ENCODE measurements around the gene SACS.

The SACS gene

GRCh38 chr13:23365652-23366051 is 67.8 kb downstream of the SACS start:
- in situ Hi-C loops (cut with MboI; ENCODE audit: low sequenced_read_pairs) = no loop called here

- in situ Hi-C loops (cut with MboI; ENCODE audit: low sequenced_read_pairs) = no loop called here
Observed at GRCh38 chr13:23359882-23360281, 73.6 kb downstream of the SACS start.

GRCh38 chr13:23357349-23357748 is 76.2 kb downstream of the SACS start:
- in situ Hi-C loops (cut with MboI; ENCODE audit: low sequenced_read_pairs) = no loop called here

GRCh38 chr13:23356368-23356767 is 77.1 kb downstream of the SACS start:
- in situ Hi-C loops (cut with MboI; ENCODE audit: low sequenced_read_pairs) = no loop called here

- in situ Hi-C loops (cut with MboI; ENCODE audit: low sequenced_read_pairs) = no loop called here
Observed at GRCh38 chr13:23354520-23354919, 79.0 kb downstream of the SACS start.

GRCh38 chr13:23352161-23352560 is 81.3 kb downstream of the SACS start:
- in situ Hi-C loops (cut with MboI; ENCODE audit: low sequenced_read_pairs) = no loop called here

- in situ Hi-C loops (cut with MboI; ENCODE audit: low sequenced_read_pairs) = no loop called here
Observed at GRCh38 chr13:23350009-23350408, 83.5 kb downstream of the SACS start.

- in situ Hi-C loops (cut with MboI; ENCODE audit: low sequenced_read_pairs) = no loop called here
Observed at GRCh38 chr13:23349161-23349897, 84.2 kb downstream of the SACS start.

- in situ Hi-C loops (cut with MboI; ENCODE audit: low sequenced_read_pairs) = no loop called here
Observed at GRCh38 chr13:23348262-23349127, 85.0 kb downstream of the SACS start.

GRCh38 chr13:23347601-23348000 is 85.9 kb downstream of the SACS start:
- in situ Hi-C loops (cut with MboI; ENCODE audit: low sequenced_read_pairs) = no loop called here

GRCh38 chr13:23344931-23345595 is 88.4 kb downstream of the SACS start:
- in situ Hi-C loops (cut with MboI; ENCODE audit: low sequenced_read_pairs) = no loop called here

- in situ Hi-C loops (cut with MboI; ENCODE audit: low sequenced_read_pairs) = no loop called here
Observed at GRCh38 chr13:23339225-23339624, 94.3 kb downstream of the SACS start.

GRCh38 chr13:23330356-23330755 is 103.1 kb downstream of the SACS start:
- in situ Hi-C loops (cut with MboI; ENCODE audit: low sequenced_read_pairs) = no loop called here

GRCh38 chr13:23325191-23325590 is 108.3 kb downstream of the SACS start:
- in situ Hi-C loops (cut with MboI; ENCODE audit: low sequenced_read_pairs) = no loop called here

GRCh38 chr13:23323946-23324709 is 109.4 kb downstream of the SACS start:
- in situ Hi-C loops (cut with MboI; ENCODE audit: low sequenced_read_pairs) = no loop called here

- in situ Hi-C loops (cut with MboI; ENCODE audit: low sequenced_read_pairs) = no loop called here
Observed at GRCh38 chr13:23322353-23323336, 110.9 kb downstream of the SACS start.

- in situ Hi-C loops (cut with MboI; ENCODE audit: low sequenced_read_pairs) = no loop called here
Observed at GRCh38 chr13:23321535-23322241, 111.8 kb downstream of the SACS start.

- in situ Hi-C loops (cut with MboI; ENCODE audit: low sequenced_read_pairs) = no loop called here
Observed at GRCh38 chr13:23320926-23321534, 112.5 kb downstream of the SACS start.

- in situ Hi-C loops (cut with MboI; ENCODE audit: low sequenced_read_pairs) = no loop called here
Observed at GRCh38 chr13:23319883-23320224, 113.6 kb downstream of the SACS start.
